NCI-H1417 treated with DMSO at 0.1 percent for 48 hours (cell line): ENCODE data around the gene MAN2A1.

Source experiments
- DNase-seq: peaks from one replicate; lab custom pipeline; 2025; lab: John Stamatoyannopoulos, UW

Gene MAN2A1

GRCh38 chr5:109907189-109907588 is 217.5 kb downstream of the MAN2A1 start:
- no peak for DNase-seq

- no peak for DNase-seq
These were observed 218.0 kb downstream of the MAN2A1 start for GRCh38 chr5:109907731-109908130.

- DNase-seq, result no peak
These were observed 218.6 kb downstream of the MAN2A1 start for GRCh38 chr5:109908366-109908765.

GRCh38 chr5:109910874-109911273 is 221.1 kb downstream of the MAN2A1 start:
- DNase-seq, result no peak

GRCh38 chr5:109911731-109912130 is 222.0 kb downstream of the MAN2A1 start:
- DNase-seq, result no peak

GRCh38 chr5:109914906-109915305 is 225.2 kb downstream of the MAN2A1 start:
- no peak for DNase-seq

- DNase-seq, result no peak
These were observed 226.9 kb downstream of the MAN2A1 start for GRCh38 chr5:109916481-109917153.
